ENCODE measurements around the gene LZTS2. TPM values are rescaled to one million over a fixed set of nuclear protein-coding genes. Genes with fewer than 3 reads are reported as not detected.
"Not testable (repeated sequence)": the region's sequence is repeated elsewhere in the genome, so short reads cannot be mapped to it uniquely, and the experiment has no call there.

Gene LZTS2
- polyA plus RNA-seq, 1 of the 3 experiments (the other 2 are of a cell fraction): 50.6 TPM

- H3K4me3 ChIP-seq (ENCODE audit: low read depth in 2 of 2, low read length in 1 of 2): peak overlapping the region; percentile 84 to 98
- no peaks in the 10 kb centered on the region for H3K9me2 ChIP-seq
- TF ChIP-seq JUND (IDR thresholded peaks at IDR 0.05) (no peak), FOXM1 (IDR thresholded peaks at IDR 0.05; ENCODE audit: low read depth) (no peak), YY1 (IDR thresholded peaks at IDR 0.05; ENCODE audit: low read depth) (no peak), MAX (IDR thresholded peaks at IDR 0.05; ENCODE audit: low read depth) (no peak), EZH2phosphoT487 (IDR thresholded peaks at IDR 0.05; ENCODE audit: borderline replicate concordance, low read depth) (no peak)
- TF ChIP-seq, protein P1, sequence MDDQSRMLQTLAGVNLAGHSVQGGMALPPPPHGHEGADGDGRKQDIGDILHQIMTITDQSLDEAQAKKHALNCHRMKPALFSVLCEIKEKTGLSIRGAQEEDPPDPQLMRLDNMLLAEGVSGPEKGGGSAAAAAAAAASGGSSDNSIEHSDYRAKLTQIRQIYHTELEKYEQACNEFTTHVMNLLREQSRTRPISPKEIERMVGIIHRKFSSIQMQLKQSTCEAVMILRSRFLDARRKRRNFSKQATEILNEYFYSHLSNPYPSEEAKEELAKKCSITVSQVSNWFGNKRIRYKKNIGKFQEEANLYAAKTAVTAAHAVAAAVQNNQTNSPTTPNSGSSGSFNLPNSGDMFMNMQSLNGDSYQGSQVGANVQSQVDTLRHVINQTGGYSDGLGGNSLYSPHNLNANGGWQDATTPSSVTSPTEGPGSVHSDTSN (IDR thresholded peaks at IDR 0.05): no peak
- DNase-seq: no peak
- ChIA-PET CTCF (interaction anchor here (1.1 to 15.0 kb wide), 4 partner anchors 8 to 145 kb away, joined by 3 to 198 read pairs (median 85); partner anchors contain the start of gene LZTS2), POLR2A (interaction anchor here (0.5 kb wide), 1 partner anchor 661 kb away, joined by 3 read pairs; no protein-coding TSS in a partner anchor)
- 65% methylated on average over 3 of the region's 3 CpGs for WGBS (ENCODE audit: low lambda C conversion rate)
- peaks cover 47% of the 10 kb centered on the region for H3K79me2 ChIP-seq (ENCODE audit: insufficient read depth)
- peak overlapping the region; percentile 96 for H3K9ac ChIP-seq
- peak overlapping the region; percentile 98 to 99 for H3K27ac ChIP-seq (ENCODE audit: low read depth in 2 of 2, low read length in 1 of 2)
- H3F3A ChIP-seq (replicated peaks; ENCODE audit: insufficient read depth): peaks cover 20% of the 10 kb centered on the region
- peaks cover 32 to 38% of the 10 kb centered on the region in 2 experiments for H3K36me3 ChIP-seq (replicated peaks in 1 of 2; ENCODE audit: control insufficient read depth in 1 of 2, insufficient read depth in 2 of 2, low read length in 1 of 2)
- no peaks in the 10 kb centered on the region for H3K9me3 ChIP-seq
- peaks cover 39% of the 10 kb centered on the region for H4K20me1 ChIP-seq (ENCODE audit: insufficient read depth)
- no peaks in the 10 kb centered on the region for H3K27me3 ChIP-seq (ENCODE audit: insufficient read depth)
- peak overlapping the region; percentile 94 for H3K4me2 ChIP-seq
- H3K4me1 ChIP-seq (ENCODE audit: control insufficient read depth in 1 of 2, insufficient read depth in 2 of 2, low read depth in 1 of 2, low read length in 1 of 2): peaks cover 7 to 40% of the 10 kb centered on the region in 2 experiments; a peak in 2 of 4 replicates
- H2AFZ ChIP-seq (ENCODE audit: low read depth): no peak overlapping the region
These were observed 33.7 kb downstream of the LZTS2 start for GRCh38 chr10:101033276-101033675.

DNA sequence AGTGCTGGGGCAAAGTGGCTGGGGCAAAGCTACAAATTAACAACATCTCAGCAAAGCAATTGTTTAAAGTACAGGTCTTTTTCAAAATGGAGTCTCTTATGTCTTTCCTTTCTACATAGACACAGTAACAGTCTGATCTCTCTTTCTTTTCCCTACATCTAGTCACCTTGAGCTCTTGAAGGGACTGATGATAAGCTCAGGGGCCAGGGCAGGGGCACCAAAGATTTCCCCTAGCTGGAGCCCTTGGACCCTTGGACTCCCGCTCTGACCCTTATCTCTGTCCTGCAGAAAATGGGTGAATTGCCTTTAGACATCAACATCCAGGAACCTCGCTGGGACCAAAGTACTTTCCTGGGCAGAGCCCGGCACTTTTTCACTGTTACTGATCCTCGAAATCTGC lies 34.8 kb downstream of the LZTS2 start:
- H4K20me1 ChIP-seq (ENCODE audit: insufficient read depth): peaks cover 39% of the 10 kb centered on the region
- POLR2A ChIA-PET; H3K27ac ChIP-seq (ENCODE audit: low read depth in 2 of 2, low read length in 1 of 2); H3K9me3 ChIP-seq; H3K4me3 ChIP-seq (ENCODE audit: low read depth in 2 of 2, low read length in 1 of 2); H3K27me3 ChIP-seq (ENCODE audit: insufficient read depth); H2AFZ ChIP-seq (ENCODE audit: low read depth); H3K9ac ChIP-seq; DNase-seq; H3K9me2 ChIP-seq: not testable (repeated sequence)
- 89% methylated on average over 4 of the region's 4 CpGs for WGBS (ENCODE audit: low lambda C conversion rate)
- H3K36me3 ChIP-seq (replicated peaks in 1 of 2; ENCODE audit: control insufficient read depth in 1 of 2, insufficient read depth in 2 of 2, low read length in 1 of 2): peaks cover 38 to 48% of the 10 kb centered on the region in 2 experiments
- peaks cover 25% of the 10 kb centered on the region for H3F3A ChIP-seq (replicated peaks; ENCODE audit: insufficient read depth)
- H3K79me2 ChIP-seq (ENCODE audit: insufficient read depth): peaks cover 47% of the 10 kb centered on the region
- H3K4me2 ChIP-seq: peak overlapping the region; percentile 94
- peaks cover 7 to 31% of the 10 kb centered on the region in 2 experiments; a peak in 2 of 4 replicates for H3K4me1 ChIP-seq (ENCODE audit: control insufficient read depth in 1 of 2, insufficient read depth in 2 of 2, low read depth in 1 of 2, low read length in 1 of 2)
- CTCF ChIA-PET: interaction anchor here (1.0 to 15.0 kb wide), 7 partner anchors 8 to 108 kb away, joined by 3 to 198 read pairs (median 4); no protein-coding TSS in a partner anchor

GRCh38 chr10:101035314-101035713 lies 35.7 kb downstream of the LZTS2 start:
- Histone ChIP-seq H3K4me1 (ENCODE audit: control insufficient read depth in 1 of 2, insufficient read depth in 2 of 2, low read depth in 1 of 2, low read length in 1 of 2) (peaks cover 7 to 22% of the 10 kb centered on the region in 2 experiments; a peak in 2 of 4 replicates), H3K4me3 (ENCODE audit: low read depth in 2 of 2, low read length in 1 of 2) (no peak overlapping the region), H3K9ac (no peak overlapping the region), H4K20me1 (ENCODE audit: insufficient read depth) (peaks cover 39% of the 10 kb centered on the region), H3K27me3 (ENCODE audit: insufficient read depth) (no peaks in the 10 kb centered on the region), H2AFZ (ENCODE audit: low read depth) (no peak overlapping the region), H3K9me2 (no peaks in the 10 kb centered on the region), H3K27ac (ENCODE audit: low read depth in 2 of 2, low read length in 1 of 2) (no peak overlapping the region), H3K79me2 (ENCODE audit: insufficient read depth) (peaks cover 47% of the 10 kb centered on the region), H3K9me3 (no peaks in the 10 kb centered on the region), H3K36me3 (replicated peaks in 1 of 2; ENCODE audit: control insufficient read depth in 1 of 2, insufficient read depth in 2 of 2, low read length in 1 of 2) (peaks cover 38 to 53% of the 10 kb centered on the region in 2 experiments), H3K4me2 (no peak overlapping the region), H3F3A (replicated peaks; ENCODE audit: insufficient read depth) (peaks cover 32% of the 10 kb centered on the region)
- ChIA-PET CTCF (interaction anchor here (0.9 to 15.0 kb wide), 8 partner anchors 7 to 107 kb away, joined by 3 to 198 read pairs (median 5); no protein-coding TSS in a partner anchor), POLR2A (interaction anchor here (0.6 kb wide), 1 partner anchor 31 kb away, joined by 3 read pairs; no protein-coding TSS in a partner anchor)
- no CpG with 5 or more reads among the region's 7 CpGs for WGBS (ENCODE audit: low lambda C conversion rate)
- DNase-seq: no peak
- TF ChIP-seq GABPA (IDR thresholded peaks at IDR 0.05; ENCODE audit: low read depth) (no peak), FOXJ3 (CRISPR knock-in tag; IDR thresholded peaks at IDR 0.05) (no peak), SIN3A (IDR thresholded peaks at IDR 0.05; ENCODE audit: borderline replicate concordance, low read depth, low read length) (no peak), MAX (IDR thresholded peaks at IDR 0.05; ENCODE audit: low read depth) (no peak), POLR2AphosphoS5 (IDR thresholded peaks at IDR 0.05; ENCODE audit: low read depth, low read length) (no peak), TCF12 (IDR thresholded peaks at IDR 0.05) (no peak), CHD2 (IDR thresholded peaks at IDR 0.05; ENCODE audit: low read length, partially characterized antibody) (no peak), RCOR1 (IDR thresholded peaks at IDR 0.05; ENCODE audit: low read length) (no peak), FOXM1 (IDR thresholded peaks at IDR 0.05; ENCODE audit: low read depth) (no peak), FOSL2 (IDR thresholded peaks at IDR 0.05; ENCODE audit: borderline replicate concordance, low read depth) (no peak), ZBTB33 (IDR thresholded peaks at IDR 0.05; ENCODE audit: borderline replicate concordance, low read depth) (no peak), TAF1 (IDR thresholded peaks at IDR 0.05; ENCODE audit: borderline replicate concordance, low read depth, low read length) (no peak), RAD21 (IDR thresholded peaks at IDR 0.05; ENCODE audit: low read length) (no peak)
- TF ChIP-seq, protein P2, sequence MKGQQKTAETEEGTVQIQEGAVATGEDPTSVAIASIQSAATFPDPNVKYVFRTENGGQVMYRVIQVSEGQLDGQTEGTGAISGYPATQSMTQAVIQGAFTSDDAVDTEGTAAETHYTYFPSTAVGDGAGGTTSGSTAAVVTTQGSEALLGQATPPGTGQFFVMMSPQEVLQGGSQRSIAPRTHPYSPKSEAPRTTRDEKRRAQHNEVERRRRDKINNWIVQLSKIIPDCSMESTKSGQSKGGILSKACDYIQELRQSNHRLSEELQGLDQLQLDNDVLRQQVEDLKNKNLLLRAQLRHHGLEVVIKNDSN (IDR thresholded peaks at IDR 0.05; ENCODE audit: borderline replicate concordance, low read depth): no peak

All from SK-N-SH (cell line).